H1 (cell line): ENCODE data around the gene DNAL1. TPM values are rescaled to one million over a fixed set of nuclear protein-coding genes. Genes with fewer than 3 reads are reported as not detected.

Experiments used
- CTCF ChIA-PET: fragments of 300-600 bp; sonication (Branson Sonifier 250); formaldehyde crosslinking; loops from one replicate; lab custom pipeline; 2021; ENCODE audit not compliant: partially characterized antibody; lab: Charles Lee
- POLR2A ChIA-PET: fragments of 300-600 bp; sonication (Branson Sonifier 250); formaldehyde crosslinking; loops from one replicate; lab custom pipeline; 2021; ENCODE audit warnings: inconsistent platforms; ENCODE audit not compliant: partially characterized antibody; lab: Charles Lee
- DNase-seq, 2 experiments: peaks; one replicate each; pipeline versions ENCODE4 v3.0.0 to v3.0.0-alpha.2; 2010 to 2022; ENCODE audit warnings: low spot score in 2 of 2, low read depth in 1 of 2, mixed read lengths in 1 of 2
- FAIRE-seq: peaks from 2 replicates; lab custom pipeline; 2011; peaks lifted over from hg19 to GRCh38; lab: Jason Lieb, UNC
- H2AFZ ChIP-seq: 2 replicates; pipeline ENCODE4 v1.8.1; 2012; ENCODE audit warnings: low read length, inconsistent platforms
- H2AK5ac ChIP-seq: 2 replicates; pipeline ENCODE4 v1.6.1; 2013; ENCODE audit warnings: low read depth, low read length
- H2BK120ac ChIP-seq: replicated peaks from 2 replicates; pipeline ENCODE3; 2013; ENCODE audit warnings: low read depth, low read length, inconsistent platforms
- H2BK12ac ChIP-seq: 2 replicates; pipeline ENCODE4 v1.6.1; 2013; ENCODE audit warnings: low read depth, low read length
- H2BK15ac ChIP-seq: 2 replicates; pipeline ENCODE4 v1.6.1; 2013; ENCODE audit warnings: low read length
- H2BK20ac ChIP-seq: 2 replicates; pipeline ENCODE4 v1.6.1; 2013; ENCODE audit warnings: low read length
- H2BK5ac ChIP-seq: 2 replicates; pipeline ENCODE4 v1.6.1; 2013; ENCODE audit warnings: low read depth, low read length
- H3K14ac ChIP-seq: 2 replicates; pipeline ENCODE4 v1.6.1; 2013; ENCODE audit warnings: inconsistent platforms; ENCODE audit not compliant: insufficient read length
- H3K18ac ChIP-seq: 2 replicates; pipeline ENCODE4 v1.6.1; 2013; ENCODE audit warnings: low read length; ENCODE audit errors: extremely low read depth
- H3K23ac ChIP-seq: 2 replicates; pipeline ENCODE4 v1.6.1; 2013; ENCODE audit warnings: inconsistent platforms; ENCODE audit not compliant: insufficient read length
- H3K23me2 ChIP-seq: 2 replicates; pipeline ENCODE4 v1.6.1; 2013; ENCODE audit warnings: low read depth, low read length
- H3K27ac ChIP-seq: 2 replicates; pipeline ENCODE4 v1.6.1; 2011; ENCODE audit warnings: low read depth, low read length, inconsistent platforms
- H3K27me3 ChIP-seq, 4 experiments: replicated peaks in 1 of 4; 1 replicate in 1 of 4; 2 replicates in 3 of 4; pipeline versions ENCODE4 v1.6.1 to v1.8.1; 2011 to 2013; ENCODE audit warnings: low read length in 3 of 4, mild to moderate bottlenecking in 3 of 4, inconsistent platforms in 2 of 4, mixed read lengths in 2 of 4, moderate library complexity in 1 of 4; ENCODE audit not compliant: control insufficient read depth in 3 of 4, insufficient read depth in 3 of 4; ENCODE audit errors: extremely low read depth in 1 of 4
- H3K36me3 ChIP-seq, 4 experiments: 2 replicates each; pipeline versions ENCODE4 v1.6.1 to v1.8.1; 2011 to 2013; ENCODE audit warnings: mild to moderate bottlenecking in 4 of 4, low read length in 3 of 4, moderate library complexity in 2 of 4, control low read depth in 1 of 4, inconsistent platforms in 1 of 4; ENCODE audit not compliant: insufficient read depth in 4 of 4, control insufficient read depth in 2 of 4
- H3K4ac ChIP-seq: replicated peaks from 2 replicates; pipeline ENCODE3; 2013; ENCODE audit warnings: low read length, low read depth, mixed read lengths, inconsistent platforms; ENCODE audit not compliant: insufficient read length
- H3K4me1 ChIP-seq, 4 experiments: replicated peaks in 1 of 4; 1 replicate in 1 of 4; 2 replicates in 3 of 4; pipeline versions ENCODE4 v1.6.1 to v1.8.1; 2011 to 2013; ENCODE audit warnings: low read length in 3 of 4, inconsistent platforms in 2 of 4, mixed read lengths in 1 of 4; ENCODE audit not compliant: insufficient read depth in 4 of 4, control insufficient read depth in 3 of 4
- H3K4me2 ChIP-seq, 2 experiments: 2 replicates each; pipeline versions ENCODE4 v1.6.1 to v1.8.1; 2011 to 2013; ENCODE audit warnings: low read depth in 2 of 2, low read length in 2 of 2, control low read depth in 1 of 2, inconsistent platforms in 1 of 2, mild to moderate bottlenecking in 1 of 2; ENCODE audit not compliant: insufficient read depth in 1 of 2
- H3K4me3 ChIP-seq, 4 experiments: fragments of 200-600, 300-600 bp in 1 of 4; sonication (generic), shearing (Covaris generic), sonication (Bioruptor Twin) in 1 of 4; 2 replicates each; pipeline versions ENCODE4 v1.5.1 to v1.8.1; 2011 to 2016; ENCODE audit warnings: low read length in 4 of 4, low read depth in 3 of 4, control low read depth in 2 of 4, inconsistent platforms in 2 of 4, mild to moderate bottlenecking in 2 of 4, mixed read lengths in 1 of 4, moderate library complexity in 1 of 4; ENCODE audit not compliant: insufficient read depth in 2 of 4; ENCODE audit errors: extremely low read depth in 1 of 4
- H3K56ac ChIP-seq: replicated peaks from 2 replicates; pipeline ENCODE3; 2013; ENCODE audit warnings: low read depth, mild to moderate bottlenecking, mixed read lengths, low read length, inconsistent platforms; ENCODE audit not compliant: insufficient read length
- H3K79me1 ChIP-seq: 2 replicates; pipeline ENCODE4 v1.6.1; 2013; ENCODE audit warnings: low read depth, low read length, control low read depth
- H3K79me2 ChIP-seq, 2 experiments: 2 replicates each; pipeline versions ENCODE4 v1.6.1 to v1.8.1; 2012 to 2013; ENCODE audit warnings: low read length in 2 of 2, mild to moderate bottlenecking in 2 of 2, inconsistent platforms in 1 of 2; ENCODE audit not compliant: insufficient read depth in 2 of 2, control insufficient read depth in 1 of 2
- H3K9ac ChIP-seq, 4 experiments: replicated peaks in 1 of 4; 1 replicate in 1 of 4; 2 replicates in 3 of 4; pipeline versions ENCODE4 v1.6.1 to v1.8.1; 2011 to 2013; ENCODE audit warnings: low read depth in 3 of 4, low read length in 3 of 4, control low read depth in 2 of 4, mild to moderate bottlenecking in 2 of 4, moderate library complexity in 2 of 4, inconsistent platforms in 1 of 4; ENCODE audit errors: extremely low read depth in 1 of 4
- H3K9me3 ChIP-seq, 2 experiments: 2 replicates each; pipeline versions ENCODE4 v1.6.1 to v1.8.1; 2012 to 2013; ENCODE audit warnings: mild to moderate bottlenecking in 2 of 2, moderate library complexity in 2 of 2, control low read depth in 1 of 2, inconsistent platforms in 1 of 2, low read depth in 1 of 2, low read length in 1 of 2, mixed read lengths in 1 of 2; ENCODE audit not compliant: insufficient read depth in 2 of 2
- H4K20me1 ChIP-seq, 2 experiments: replicated peaks in 1 of 2; 2 replicates each; pipeline versions ENCODE3 to v1.8.1; 2011 to 2013; ENCODE audit warnings: inconsistent platforms in 2 of 2, low read length in 2 of 2, mild to moderate bottlenecking in 1 of 2; ENCODE audit not compliant: insufficient read depth in 2 of 2, control insufficient read depth in 1 of 2
- H4K5ac ChIP-seq: 2 replicates; pipeline ENCODE4 v1.6.1; 2013; ENCODE audit warnings: low read length, low read depth, mixed read lengths, inconsistent platforms; ENCODE audit not compliant: insufficient read length
- H4K8ac ChIP-seq: 2 replicates; pipeline ENCODE4 v1.8.0; 2013; ENCODE audit warnings: mild to moderate bottlenecking, moderate library complexity, low read length, inconsistent platforms; ENCODE audit not compliant: insufficient read depth; ENCODE audit errors: extremely low read depth
- H4K91ac ChIP-seq: replicated peaks from 2 replicates; pipeline ENCODE3; 2013; ENCODE audit warnings: low read length, mixed read lengths, inconsistent platforms; ENCODE audit not compliant: insufficient read length
- PHF8 ChIP-seq: fragments of 200-600 bp; sonication (generic); conservative IDR thresholded peaks from 2 replicates; pipeline ENCODE4 v1.7.1; 2012; ENCODE audit warnings: low read depth, mild to moderate bottlenecking, inconsistent platforms, low read length, moderate library complexity
- SIX5 ChIP-seq: IDR thresholded peaks from 2 replicates; pipeline ENCODE4 v1.6.1; 2011; ENCODE audit warnings: mild to moderate bottlenecking, low read depth, low read length
- polyA plus RNA-seq, 7 experiments: library from polyadenylated mRNA; depleted of rRNA in 3 of 7; stranded (reverse) in 5 of 7; unstranded in 2 of 7; fragments of >200 nt in 5 of 7; fragments of 200-250 nt in 2 of 7; gene quantifications; 1 replicate in 5 of 7; 2 replicates in 1 of 7; 4 replicates in 1 of 7; pipeline versions ENCODE4 v1.2.1 to v1.2.3, GENCODE V29; 2011 to 2013; ENCODE audit warnings: missing spikeins in 2 of 7, mixed read lengths in 2 of 7
- total RNA-seq: library from RNA; stranded (reverse); fragmentation: NEBNext Ultra II Directional; extraction: Animal tissue kit (Norgen Biotek cat#: 25700); gene quantifications from 2 replicates; pipeline ENCODE4 v1.2.1, GENCODE V29; 2021
- TF ChIP-seq, protein P1 (sequence below): IDR thresholded peaks from 2 replicates; pipeline ENCODE4 v1.6.1; 2012; ENCODE audit warnings: inconsistent platforms

Gene DNAL1
- total and polyA plus RNA-seq, 2 of the 8 experiments (the other 6 are each of a cell fraction or from before 2014, with no cell fraction given): 2.8 to 16.8 TPM

DNA sequence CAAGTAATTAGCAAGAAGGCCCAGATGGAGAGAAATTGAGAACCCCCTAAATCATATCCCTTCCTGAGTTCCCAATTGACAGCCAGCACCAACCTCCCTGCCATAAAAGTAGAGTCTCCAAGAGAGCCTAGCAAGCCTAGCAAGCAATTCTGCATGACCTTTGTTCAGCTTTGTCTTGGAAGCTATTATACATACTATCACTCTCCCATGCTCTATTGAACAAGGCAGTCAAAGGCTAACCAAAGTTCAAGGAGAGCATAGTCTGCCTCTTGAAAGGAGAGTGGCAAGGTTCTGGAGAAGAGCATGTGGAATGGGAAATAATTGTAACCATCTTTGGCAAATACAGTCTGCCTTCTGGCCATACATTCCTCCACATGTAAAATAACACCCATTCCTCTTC lies 45.3 kb upstream of the DNAL1 start:
- Histone ChIP-seq H3K79me2 (no peaks in the 10 kb centered on the region), H2AFZ (no peak overlapping the region), H3K4me1 (no peaks in the 10 kb centered on the region), H3K23me2 (no peaks in the 10 kb centered on the region), H3K23ac (no peak overlapping the region), H3K27ac (no peak overlapping the region), H4K91ac (no peak overlapping the region), H3K4ac (no peak overlapping the region), H4K20me1 (no peaks in the 10 kb centered on the region), H4K5ac (no peak overlapping the region), H2BK15ac (no peak overlapping the region), H2BK12ac (no peak overlapping the region), H2BK120ac (no peak overlapping the region), H3K36me3 (no peaks in the 10 kb centered on the region), H3K27me3 (no peaks in the 10 kb centered on the region), H2BK20ac (no peak overlapping the region), H3K18ac (no peak overlapping the region), H3K9me3 (no peaks in the 10 kb centered on the region), H3K14ac (no peak overlapping the region), H3K79me1 (no peaks in the 10 kb centered on the region), H3K9ac (no peak overlapping the region), H4K8ac (no peak overlapping the region), H3K56ac (no peak overlapping the region), H3K4me3 (no peak overlapping the region), H2BK5ac (no peak overlapping the region), H3K4me2 (no peak overlapping the region), H2AK5ac (no peak overlapping the region)
- no peak for FAIRE-seq
- ChIA-PET POLR2A (interaction anchor here (1.1 kb wide), 1 partner anchor 8 kb away, joined by 5 read pairs; the partner anchor contains the start of gene ACOT4), CTCF (interaction anchor here (1.0 kb wide), 2 partner anchors 91 to 205 kb away, joined by 3 read pairs; no protein-coding TSS in a partner anchor)
- no peak for DNase-seq
- TF ChIP-seq SIX5: no peak
- TF ChIP-seq, protein P1, sequence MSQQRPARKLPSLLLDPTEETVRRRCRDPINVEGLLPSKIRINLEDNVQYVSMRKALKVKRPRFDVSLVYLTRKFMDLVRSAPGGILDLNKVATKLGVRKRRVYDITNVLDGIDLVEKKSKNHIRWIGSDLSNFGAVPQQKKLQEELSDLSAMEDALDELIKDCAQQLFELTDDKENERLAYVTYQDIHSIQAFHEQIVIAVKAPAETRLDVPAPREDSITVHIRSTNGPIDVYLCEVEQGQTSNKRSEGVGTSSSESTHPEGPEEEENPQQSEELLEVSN: no peak
- no peak for TF ChIP-seq PHF8
